Measurements from ENCODE around the gene HECTD4.
A peak's percentile ranks its signal among the peaks of the same experiment; 100 is the strongest.

Gene HECTD4

DNA sequence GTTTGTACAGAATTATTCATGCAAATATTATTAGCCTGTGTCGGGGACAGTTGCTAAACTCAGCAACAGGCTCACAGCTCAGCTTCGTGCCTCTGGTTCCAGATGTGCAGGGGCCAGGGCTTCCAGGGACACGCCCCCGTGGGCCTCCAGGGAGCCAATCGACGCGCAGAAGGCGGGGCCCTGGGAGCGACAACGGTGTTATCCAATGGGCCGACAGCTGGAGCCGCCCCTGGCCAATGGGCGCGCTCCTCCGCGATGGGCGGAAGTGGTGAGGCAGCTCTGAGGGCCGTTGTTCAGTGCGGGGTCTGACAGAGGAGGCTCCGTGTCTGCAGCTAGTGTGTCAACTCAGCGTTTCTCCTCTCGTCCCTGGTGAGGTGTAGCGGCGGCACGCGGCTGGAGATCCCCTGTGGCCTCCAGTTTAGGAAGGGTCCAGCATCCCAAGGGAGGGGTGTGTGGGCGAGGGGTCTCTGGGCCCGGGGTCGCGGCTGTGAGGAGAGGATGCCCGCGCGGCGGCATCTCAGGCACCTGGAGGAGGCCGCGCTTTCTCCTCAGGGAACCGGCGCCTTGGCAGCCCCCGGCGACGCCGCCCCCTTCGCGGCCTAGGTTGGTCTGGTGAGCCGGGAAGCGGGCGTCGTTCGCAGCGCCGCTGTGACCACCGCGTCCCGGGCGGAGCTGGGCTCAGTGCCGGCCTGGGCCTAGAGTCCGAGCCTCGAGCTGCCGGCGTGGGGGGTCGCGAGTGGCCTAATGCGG is 256.8 kb downstream of the HECTD4 start, which contains the start of gene TRAFD1:
Gene TRAFD1 (plus strand): TSS at position 311 of the 750 bp plus-strand sequence. CDS start 4,963 bp downstream, outside the sequence.
- ChIA-PET POLR2A (interaction anchor here (0.6 to 2.8 kb wide), 9 partner anchors 9 to 113 kb away, joined by 3 to 36 read pairs (median 4); partner anchors contain the start of gene NAA25), CTCF (interaction anchor here (0.8 to 1.0 kb wide), 2 partner anchors 13 to 77 kb away, joined by 3 read pairs; no protein-coding TSS in a partner anchor)
- peak; percentile 98 for DNase-seq (ENCODE audit: extremely low spot score)

GRCh38 chr12:112124918-112125249 is 257.3 kb downstream of the HECTD4 start:
- TF ChIP-seq NFRKB (IDR thresholded peaks at IDR 0.05), result no peak
- TF ChIP-seq HDGF (IDR thresholded peaks at IDR 0.05; ENCODE audit: borderline replicate concordance), result no peak
- no peak for TF ChIP-seq ARNT (IDR thresholded peaks at IDR 0.05)
- TF ChIP-seq FOXA1 (IDR thresholded peaks at IDR 0.05), result no peak
- TF ChIP-seq FOXM1 (IDR thresholded peaks at IDR 0.05; ENCODE audit: borderline replicate concordance), result no peak
- no peak for TF ChIP-seq SUZ12 (IDR thresholded peaks at IDR 0.05)
- no peak for TF ChIP-seq ZNF384 (IDR thresholded peaks at IDR 0.05)
- no peak for TF ChIP-seq PKNOX1 (IDR thresholded peaks at IDR 0.05)
- TF ChIP-seq BHLHE40 (IDR thresholded peaks at IDR 0.05; ENCODE audit: borderline replicate concordance), result no peak
- no peak for TF ChIP-seq ELF4 (IDR thresholded peaks at IDR 0.05)
- TF ChIP-seq LEF1 (IDR thresholded peaks at IDR 0.05; ENCODE audit: borderline replicate concordance), result no peak
- TF ChIP-seq TARDBP (IDR thresholded peaks at IDR 0.05), result no peak
- TF ChIP-seq L3MBTL2 (conservative IDR thresholded peaks at IDR 0.05), result no peak
- TF ChIP-seq SP1 (IDR thresholded peaks at IDR 0.05), result no peak
- TF ChIP-seq FOXK2 (IDR thresholded peaks at IDR 0.05), result no peak
- no peak for DNase-seq (ENCODE audit: extremely low spot score)
- ChIA-PET POLR2A (interaction anchor here (0.6 to 2.8 kb wide), 8 partner anchors 8 to 113 kb away, joined by 3 to 36 read pairs (median 4); partner anchors contain the start of gene NAA25), CTCF (interaction anchor here (0.6 to 1.0 kb wide), 3 partner anchors 11 to 77 kb away, joined by 3 read pairs; no protein-coding TSS in a partner anchor)

More for the DNA sequence above, 256.8 kb downstream of the HECTD4 start, which contains the start of gene TRAFD1:
- TF ChIP-seq PKNOX1 (IDR thresholded peaks at IDR 0.05), result peak; percentile 100
- TF ChIP-seq L3MBTL2 (conservative IDR thresholded peaks at IDR 0.05), result peak; percentile 47; the same call in 1 of the 2 replicates
- peak; percentile 91 for TF ChIP-seq ELF4 (IDR thresholded peaks at IDR 0.05)
- TF ChIP-seq FOXM1 (IDR thresholded peaks at IDR 0.05; ENCODE audit: borderline replicate concordance), result no peak

GRCh38 chr12:112122823-112123690 is 259.2 kb downstream of the HECTD4 start:
- peak; percentile 38 for DNase-seq (ENCODE audit: extremely low spot score)
- CTCF ChIA-PET, result interaction anchor here (0.6 kb wide), 1 partner anchor 185 kb away, joined by 3 read pairs; no protein-coding TSS in a partner anchor
- TF ChIP-seq BHLHE40 (IDR thresholded peaks at IDR 0.05; ENCODE audit: borderline replicate concordance), result no peak
- 0 out of 2 replicates have a peak, but pooled peaks have one; percentile 27 for TF ChIP-seq ZNF384 (IDR thresholded peaks at IDR 0.05)
- POLR2A ChIA-PET, result interaction anchor here (1.4 to 2.5 kb wide), 3 partner anchors 10 to 15 kb away, joined by 3 to 16 read pairs (median 4); partner anchors contain the start of gene NAA25

- CTCF ChIA-PET, result interaction anchor here (0.7 kb wide), 1 partner anchor 42 kb away, joined by 4 read pairs; no protein-coding TSS in a partner anchor
- DNase-seq (ENCODE audit: extremely low spot score), result no peak
- POLR2A ChIA-PET, result interaction anchor here (0.7 to 2.5 kb wide), 5 partner anchors 9 to 16 kb away, joined by 3 to 16 read pairs (median 3); partner anchors contain the start of gene NAA25
- no peak for TF ChIP-seq FOXM1 (IDR thresholded peaks at IDR 0.05; ENCODE audit: borderline replicate concordance)
- no peak for TF ChIP-seq HDGF (IDR thresholded peaks at IDR 0.05; ENCODE audit: borderline replicate concordance)
- no peak for TF ChIP-seq TARDBP (IDR thresholded peaks at IDR 0.05)
- TF ChIP-seq SUZ12 (IDR thresholded peaks at IDR 0.05), result no peak
- no peak for TF ChIP-seq LEF1 (IDR thresholded peaks at IDR 0.05; ENCODE audit: borderline replicate concordance)
- no peak for TF ChIP-seq CTBP1 (IDR thresholded peaks at IDR 0.05; ENCODE audit: borderline replicate concordance)
- TF ChIP-seq ZNF384 (IDR thresholded peaks at IDR 0.05), result no peak
- TF ChIP-seq SP1 (IDR thresholded peaks at IDR 0.05), result no peak
- no peak for TF ChIP-seq FOXK2 (IDR thresholded peaks at IDR 0.05)
- TF ChIP-seq BHLHE40 (IDR thresholded peaks at IDR 0.05; ENCODE audit: borderline replicate concordance), result no peak
- TF ChIP-seq NFRKB (IDR thresholded peaks at IDR 0.05), result no peak
- TF ChIP-seq ARNT (IDR thresholded peaks at IDR 0.05), result no peak
- TF ChIP-seq L3MBTL2 (conservative IDR thresholded peaks at IDR 0.05), result no peak
- no peak for TF ChIP-seq ELF4 (IDR thresholded peaks at IDR 0.05)
- no peak for TF ChIP-seq FOXA1 (IDR thresholded peaks at IDR 0.05)
- no peak for TF ChIP-seq PKNOX1 (IDR thresholded peaks at IDR 0.05)
These were observed 260.3 kb downstream of the HECTD4 start for GRCh38 chr12:112121780-112122565.

DNA sequence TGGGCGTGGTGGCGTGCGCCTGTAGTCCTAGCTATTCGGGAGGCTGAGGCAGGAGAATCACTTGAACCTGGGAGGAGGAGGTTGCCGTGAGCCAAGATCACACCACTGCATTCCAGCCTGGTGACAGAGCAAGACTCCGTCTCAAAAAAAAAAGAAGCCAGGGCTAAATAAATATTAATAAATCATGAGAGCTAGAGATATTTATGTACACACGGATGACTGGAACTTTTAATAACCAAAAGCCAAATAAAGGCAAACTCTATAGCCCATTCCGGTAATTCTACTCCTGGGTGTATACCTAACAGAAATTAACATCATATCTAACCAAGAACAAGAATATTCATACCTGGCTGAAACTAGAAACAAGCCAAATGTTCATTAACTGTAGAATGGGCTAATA is 264.5 kb downstream of the HECTD4 start:
- CTCF ChIA-PET, result interaction anchor here (0.6 kb wide), 1 partner anchor 27 kb away, joined by 3 read pairs; no protein-coding TSS in a partner anchor
- no peak for TF ChIP-seq FOXM1 (IDR thresholded peaks at IDR 0.05; ENCODE audit: borderline replicate concordance)
- no peak for TF ChIP-seq TARDBP (IDR thresholded peaks at IDR 0.05)
- no peak for TF ChIP-seq ARNT (IDR thresholded peaks at IDR 0.05)
- TF ChIP-seq BHLHE40 (IDR thresholded peaks at IDR 0.05; ENCODE audit: borderline replicate concordance), result no peak
- TF ChIP-seq L3MBTL2 (conservative IDR thresholded peaks at IDR 0.05), result no peak
- TF ChIP-seq ELF4 (IDR thresholded peaks at IDR 0.05), result no peak
- no peak for TF ChIP-seq LEF1 (IDR thresholded peaks at IDR 0.05; ENCODE audit: borderline replicate concordance)
- no peak for TF ChIP-seq NFRKB (IDR thresholded peaks at IDR 0.05)
- TF ChIP-seq SP1 (IDR thresholded peaks at IDR 0.05), result no peak
- no peak for TF ChIP-seq SUZ12 (IDR thresholded peaks at IDR 0.05)
- no peak for DNase-seq (ENCODE audit: extremely low spot score)
- POLR2A ChIA-PET, result interaction anchor here (2.1 to 2.4 kb wide), 2 partner anchors 8 to 269 kb away, joined by 10 to 36 read pairs; partner anchors contain the start of gene TRAFD1

All from HEK293T (cell line).